Activated CD8-positive, alpha-beta memory T cell treated with anti-CD3 and anti-CD28 coated beads for 24 hours (primary cell): Measurements from ENCODE around the gene CSNK2A1.

Experiments
- DNase-seq: peaks from one replicate; pipeline ENCODE4 v3.0.0-alpha.2; 2020

The CSNK2A1 gene

DNA sequence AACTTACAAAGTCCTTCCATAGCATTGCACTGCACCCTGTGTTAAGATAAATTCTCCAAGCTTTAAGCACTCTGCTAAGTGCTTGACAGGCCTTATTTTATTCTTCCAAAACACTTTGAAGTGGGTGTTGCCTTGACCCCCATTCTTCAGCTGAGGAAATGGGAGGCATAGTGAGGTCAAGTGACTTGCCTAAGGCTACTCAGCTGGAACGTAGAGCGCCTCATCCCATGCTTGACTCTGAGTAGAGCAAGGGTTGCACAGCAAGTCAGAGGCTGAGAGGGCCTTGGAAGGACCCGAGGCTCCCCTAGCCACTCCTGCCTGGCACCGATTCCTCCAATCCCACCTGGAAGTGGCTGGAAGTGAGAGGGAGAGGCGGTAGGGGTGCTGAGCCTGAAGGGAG is 19.6 kb upstream of the CSNK2A1 start:
- no peak for DNase-seq

DNA sequence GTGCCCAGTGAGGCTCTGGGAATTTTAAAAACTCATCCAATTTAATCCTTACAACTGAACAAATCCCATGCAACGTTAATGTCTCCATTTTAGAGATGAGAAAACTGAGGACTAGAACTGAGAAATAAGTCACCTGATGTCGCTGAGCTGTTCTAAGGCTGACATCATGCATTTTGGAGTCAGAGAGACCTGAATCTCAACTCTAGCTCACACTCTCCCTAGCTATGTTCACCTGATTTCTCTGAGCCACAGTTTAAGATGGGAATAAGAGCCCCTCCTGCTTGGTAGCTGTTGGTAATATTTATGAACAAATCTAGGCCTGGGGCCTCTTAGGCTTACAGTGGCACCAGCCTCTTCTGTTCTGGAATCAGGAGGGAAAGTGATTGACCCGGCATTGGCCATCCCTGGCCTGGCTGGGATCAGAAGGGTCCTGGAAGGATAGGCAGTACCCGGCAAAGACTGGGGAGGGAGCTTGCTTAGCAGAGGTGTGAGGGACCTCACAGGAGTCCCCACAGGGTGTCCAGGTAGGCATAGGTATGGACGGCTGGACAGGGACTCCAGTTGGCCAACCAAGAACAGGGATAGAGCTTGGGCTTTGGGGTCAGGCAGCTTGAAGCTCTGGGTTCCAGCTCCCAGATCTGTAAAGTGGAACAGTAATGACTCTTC is 18.8 kb upstream of the CSNK2A1 start:
- DNase-seq: no peak

GRCh38 chr20:561437-562231 is 18.0 kb upstream of the CSNK2A1 start:
- DNase-seq: peak; percentile 76

DNA sequence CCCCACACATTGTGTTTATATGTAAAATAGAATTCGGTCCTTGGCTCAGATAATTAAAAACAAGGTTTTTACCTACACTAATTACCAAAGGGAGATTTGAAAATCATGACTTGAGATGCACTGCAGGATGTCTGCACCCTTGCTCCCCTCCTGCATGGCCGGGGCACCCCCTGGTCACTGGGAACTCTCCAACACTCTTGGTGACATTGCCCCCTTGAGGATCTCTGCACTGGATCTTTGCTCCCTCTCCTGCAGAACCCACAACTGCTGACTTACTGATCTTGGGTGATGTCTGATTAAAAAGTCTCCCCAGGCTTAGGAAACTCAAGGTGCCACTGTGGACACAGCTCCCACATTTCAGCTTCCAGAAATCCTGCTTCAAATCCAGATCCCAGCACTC is 17.1 kb upstream of the CSNK2A1 start:
- DNase-seq: no peak

DNA sequence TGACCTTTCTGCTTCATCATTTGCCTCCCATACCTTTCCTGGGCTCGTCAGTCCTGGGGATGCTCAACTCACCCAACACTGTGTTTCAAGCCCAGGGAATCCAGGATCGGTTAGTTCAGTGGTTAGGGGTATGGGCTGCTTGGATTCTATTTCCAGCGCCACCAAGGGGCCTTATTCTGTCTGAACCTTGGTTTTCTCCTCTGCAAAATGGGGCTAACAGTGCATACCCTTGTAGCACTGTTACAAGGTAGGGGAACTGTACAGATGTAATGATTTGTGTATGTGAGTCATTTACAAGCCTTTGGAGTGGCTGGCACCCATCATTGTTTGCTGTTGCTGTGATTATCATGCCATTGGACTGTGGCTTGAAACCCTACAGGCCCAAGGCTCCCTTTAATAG is 14.5 kb upstream of the CSNK2A1 start:
- no peak for DNase-seq

DNA sequence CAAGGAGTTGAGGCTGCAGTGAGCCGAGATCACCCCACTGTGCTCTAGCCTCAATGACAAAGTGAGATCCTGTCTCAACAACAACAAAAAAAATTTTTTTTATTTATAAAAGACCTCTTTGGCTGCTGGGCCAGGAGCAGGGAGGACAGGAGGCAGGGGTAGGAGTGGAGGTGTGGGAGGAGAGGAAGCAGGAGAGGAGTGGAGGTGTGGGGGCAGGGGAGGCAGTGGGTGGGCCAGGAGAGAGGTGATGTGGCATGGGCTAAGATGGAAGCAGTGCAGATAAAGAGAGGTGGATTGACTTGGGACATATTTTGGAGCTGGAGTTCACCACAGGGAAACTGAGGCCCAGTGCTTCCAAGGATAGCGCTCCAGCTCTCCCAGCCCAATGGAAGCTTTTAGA is 13.4 kb upstream of the CSNK2A1 start:
- DNase-seq: no peak

- no peak for DNase-seq
These were observed 12.4 kb upstream of the CSNK2A1 start for GRCh38 chr20:555976-556385.

- no peak for DNase-seq
These were observed 7.0 kb upstream of the CSNK2A1 start for GRCh38 chr20:550611-551010.

- DNase-seq: no peak
These were observed 6.3 kb upstream of the CSNK2A1 start for GRCh38 chr20:549722-550496.

DNA sequence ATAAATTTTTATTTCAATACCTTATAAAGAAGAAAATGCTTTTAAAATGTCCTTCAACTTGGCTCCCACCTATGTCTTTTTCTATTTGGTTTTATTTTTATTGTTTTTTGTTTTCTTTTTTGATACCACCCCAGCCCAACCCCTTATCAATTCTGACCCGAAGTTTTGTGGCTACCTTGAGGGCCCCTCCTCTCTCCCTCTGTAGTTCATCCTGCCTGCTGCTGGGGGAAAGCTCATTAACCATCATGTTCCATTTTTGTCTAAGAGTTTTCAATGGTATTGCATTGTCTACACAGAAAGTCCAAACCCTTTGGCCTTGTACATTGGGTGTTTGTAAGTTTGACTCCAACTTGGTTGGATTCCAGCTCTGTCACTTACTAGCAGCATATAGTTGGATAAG is 5.3 kb upstream of the CSNK2A1 start:
- no peak for DNase-seq

GRCh38 chr20:547394-547793 is 3.8 kb upstream of the CSNK2A1 start:
- DNase-seq: no peak

DNA sequence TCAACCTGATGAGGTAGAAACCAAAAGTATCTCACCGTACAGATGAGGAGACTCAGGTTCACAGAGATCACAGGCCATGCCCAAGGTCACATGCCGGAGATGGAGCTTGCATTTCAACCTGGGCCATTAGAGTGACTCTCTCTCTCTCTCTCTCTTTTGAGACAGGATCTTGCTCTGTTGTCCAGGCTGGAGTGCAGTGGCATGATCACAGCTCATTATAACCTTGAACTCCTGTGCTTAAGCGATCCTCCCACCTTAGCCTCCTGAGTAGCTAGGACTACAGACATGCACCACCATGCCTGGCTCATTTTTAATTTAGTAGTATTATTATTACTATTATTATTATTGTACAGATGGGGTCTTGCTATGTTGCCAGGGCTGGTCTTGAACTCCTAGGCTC is 2.8 kb upstream of the CSNK2A1 start:
- DNase-seq: no peak

DNA sequence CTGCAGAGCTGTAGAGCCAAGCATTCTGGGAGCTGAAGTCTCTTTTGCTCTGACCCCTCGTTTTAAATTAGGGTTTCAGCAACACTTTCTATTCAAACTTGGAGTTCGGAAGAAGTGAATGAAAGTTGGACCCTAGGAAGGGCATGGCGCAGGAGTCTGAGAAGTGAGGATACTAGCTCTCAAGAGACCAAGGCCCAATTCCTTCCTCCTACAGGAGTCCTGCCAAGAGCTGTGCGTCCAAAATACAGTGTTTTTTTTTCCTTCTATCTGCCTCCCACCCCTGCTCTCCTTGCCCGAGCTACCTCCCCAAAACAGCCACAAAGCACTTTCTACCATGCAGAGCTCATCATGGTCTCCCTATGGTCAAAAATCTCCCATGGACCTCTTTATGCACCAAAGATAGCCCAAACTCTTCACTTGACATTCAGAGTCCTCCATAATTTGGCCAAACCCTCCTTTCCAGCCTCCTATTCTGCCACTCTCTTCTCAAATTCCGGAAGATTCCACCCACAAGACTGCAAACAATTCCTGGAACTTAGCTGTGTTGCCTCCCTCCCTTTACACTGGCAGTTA is 649 bp upstream of the CSNK2A1 start:
- DNase-seq: no peak

- no peak for DNase-seq
These were observed 717 bp downstream of the CSNK2A1 start for GRCh38 chr20:542777-543368.

- DNase-seq: no peak
These were observed 3.0 kb downstream of the CSNK2A1 start for GRCh38 chr20:540391-541201.

- DNase-seq: no peak
These were observed 3.7 kb downstream of the CSNK2A1 start for GRCh38 chr20:539848-540247.

DNA sequence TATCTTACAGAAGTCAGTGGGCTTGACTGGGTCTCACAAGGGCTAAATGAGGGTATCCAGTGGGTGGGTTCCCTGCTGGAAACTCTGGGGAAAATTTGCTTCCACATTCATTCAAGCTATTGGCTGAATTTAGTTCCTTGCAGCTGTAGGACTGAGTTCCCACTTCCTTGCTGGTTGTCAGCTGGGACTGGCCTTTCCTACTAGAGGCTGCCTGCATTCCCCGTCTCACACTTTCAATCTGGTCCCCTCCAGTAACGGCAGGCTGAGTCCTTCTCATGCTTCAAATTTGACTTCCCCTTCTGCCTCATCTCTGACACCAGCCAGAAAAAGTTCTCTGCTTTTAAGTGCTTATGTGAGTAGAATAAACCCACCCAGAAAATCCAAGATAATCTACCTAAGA is 4.4 kb downstream of the CSNK2A1 start:
- DNase-seq: no peak

- DNase-seq: no peak
These were observed 5.6 kb downstream of the CSNK2A1 start for GRCh38 chr20:537983-538382.

DNA sequence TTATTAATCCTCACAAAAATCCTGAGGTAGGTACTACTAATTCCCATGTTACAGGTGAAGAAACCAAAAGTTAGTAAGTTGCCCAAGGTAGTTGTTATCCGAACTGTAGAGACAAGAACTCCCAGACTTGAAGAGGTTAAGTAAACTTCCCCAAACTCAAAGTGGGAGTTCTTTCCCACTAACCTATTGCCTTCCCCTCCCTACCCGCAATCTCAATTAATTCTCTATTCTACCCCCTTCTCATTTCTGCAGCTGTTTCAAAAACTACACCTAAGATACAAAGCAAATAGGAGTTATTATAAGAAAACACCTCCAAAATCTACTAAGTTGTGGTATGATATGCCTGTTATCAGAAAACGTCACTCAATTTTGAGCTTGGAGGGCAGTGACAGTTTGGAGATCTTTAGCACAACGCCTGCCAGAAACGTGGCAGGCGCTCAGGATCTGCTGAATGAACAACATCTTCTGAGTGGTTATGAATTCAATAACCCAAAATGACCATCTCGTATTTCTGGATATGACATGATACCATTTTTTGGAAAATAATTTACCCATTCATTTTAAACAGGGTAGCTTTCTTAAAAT is 7.1 kb downstream of the CSNK2A1 start:
- no peak for DNase-seq

DNA sequence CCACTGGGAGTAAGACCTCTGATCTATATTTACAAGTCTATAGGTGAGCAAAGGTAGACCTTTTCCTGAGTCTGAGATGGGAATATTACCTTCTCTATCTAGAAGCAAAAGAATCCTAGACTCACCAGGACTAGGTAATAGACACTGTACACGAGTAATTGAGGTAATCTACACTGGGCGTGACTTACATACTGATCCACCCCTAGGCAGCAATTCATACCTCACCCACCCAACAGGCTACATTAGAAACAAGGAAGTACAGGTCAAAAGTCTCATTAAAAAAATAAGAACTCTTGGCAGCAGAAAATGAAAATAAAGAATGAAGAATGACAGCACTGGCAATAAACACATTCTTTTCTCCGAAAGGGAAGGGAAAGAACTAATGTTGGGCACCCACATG is 7.6 kb downstream of the CSNK2A1 start:
- no peak for DNase-seq

DNA sequence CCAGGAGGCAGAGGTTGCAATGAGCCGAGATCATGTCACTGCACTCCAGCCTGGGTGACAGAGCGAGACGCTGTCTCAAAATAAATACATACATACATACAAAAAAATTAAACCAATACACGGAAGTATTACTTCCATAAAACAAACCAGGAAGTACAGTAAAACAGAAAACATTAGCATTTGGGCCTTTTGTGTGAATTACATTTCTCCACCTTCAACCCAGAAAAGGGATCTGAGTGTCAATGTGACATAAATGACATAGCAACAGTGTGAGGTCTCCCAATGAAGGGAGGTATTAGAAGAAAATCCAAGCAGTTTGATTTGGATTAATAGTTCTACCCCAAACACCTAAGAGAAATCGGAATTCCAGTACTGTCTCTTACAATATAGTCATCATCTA is 10.1 kb downstream of the CSNK2A1 start:
- no peak for DNase-seq

DNA sequence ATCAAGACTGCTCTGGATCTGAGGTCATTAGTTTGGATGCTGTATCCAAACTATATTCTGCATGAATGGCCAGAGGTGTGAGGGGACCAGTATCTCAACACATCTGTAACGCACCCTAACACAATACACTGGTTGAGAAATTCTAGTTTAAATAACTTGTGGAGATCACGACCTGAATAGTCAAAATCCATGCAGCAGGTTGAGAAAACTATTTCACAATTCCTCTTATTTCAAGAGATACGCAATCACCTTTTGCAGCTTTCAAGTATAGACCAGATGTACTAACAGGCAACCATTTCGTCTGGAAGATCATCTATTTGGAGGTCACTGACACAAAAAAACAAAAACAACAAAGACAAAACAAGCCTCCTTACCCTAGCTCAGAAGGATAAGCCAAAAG is 11.1 kb downstream of the CSNK2A1 start:
- DNase-seq: no peak
